WTC11 (cell line): ENCODE results near the gene BRSK2.

Experiments
- ESRRA ChIP-seq: sonication (generic); formaldehyde crosslinking; IDR thresholded peaks from 2 replicates; pipeline ENCODE4 v1.8.1; 2022; ENCODE audit warnings: mild to moderate bottlenecking, missing genetic modification reagents, borderline replicate concordance
- NFYB ChIP-seq: sonication (generic); formaldehyde crosslinking; conservative IDR thresholded peaks from 2 replicates; pipeline ENCODE4 v1.8.0; 2022; ENCODE audit warnings: low read depth, missing genetic modification reagents
- NR3C1 ChIP-seq: sonication (generic); formaldehyde crosslinking; conservative IDR thresholded peaks from 2 replicates; pipeline ENCODE4 v1.8.1; 2023; ENCODE audit warnings: low read depth, mild to moderate bottlenecking, missing genetic modification reagents
- RELA ChIP-seq: sonication (generic); formaldehyde crosslinking; IDR thresholded peaks from 2 replicates; pipeline ENCODE4 v1.8.1; 2022; ENCODE audit warnings: missing genetic modification reagents, mild to moderate bottlenecking, borderline replicate concordance
- TP53 ChIP-seq: sonication (generic); formaldehyde crosslinking; IDR thresholded peaks from 2 replicates; pipeline ENCODE4 v1.8.1; 2023; ENCODE audit warnings: mild to moderate bottlenecking, missing genetic modification reagents
- ZNF317 ChIP-seq: sonication (generic); formaldehyde crosslinking; IDR thresholded peaks from 2 replicates; pipeline ENCODE4 v1.8.1; 2023; ENCODE audit warnings: low read depth, mild to moderate bottlenecking, moderate library complexity, missing genetic modification reagents, borderline replicate concordance
- ZNF396 ChIP-seq: fragments of 250-450 bp; sonication (Bioruptor Pico); IDR thresholded peaks from 2 replicates; pipeline ENCODE4 v1.8.0; 2021; ENCODE audit warnings: mild to moderate bottlenecking, moderate library complexity, borderline replicate concordance
- TF ChIP-seq, protein P1 (sequence below): sonication (generic); formaldehyde crosslinking; IDR thresholded peaks from 2 replicates; pipeline ENCODE4 v1.8.1; 2022; ENCODE audit warnings: low read depth, missing genetic modification reagents, borderline replicate concordance
- TF ChIP-seq, protein P2 (sequence below): sonication (generic); formaldehyde crosslinking; IDR thresholded peaks from 2 replicates; pipeline ENCODE4 v1.8.1; 2023; ENCODE audit warnings: mild to moderate bottlenecking, moderate library complexity, missing genetic modification reagents
- TF ChIP-seq, protein P3 (sequence below): fragments of 200-600 bp; IDR thresholded peaks from 2 replicates; pipeline ENCODE4 v1.8.0; 2022; ENCODE audit warnings: antibody characterized with exemption
- TF ChIP-seq, protein P4 (sequence below): sonication (generic); formaldehyde crosslinking; IDR thresholded peaks from 2 replicates; pipeline ENCODE4 v1.8.0; 2022; ENCODE audit warnings: mild to moderate bottlenecking, missing genetic modification reagents
- TF ChIP-seq, protein P5 (sequence below): sonication (generic); formaldehyde crosslinking; IDR thresholded peaks from 2 replicates; pipeline ENCODE4 v1.8.1; 2022; ENCODE audit warnings: missing genetic modification reagents, borderline replicate concordance
- TF ChIP-seq, protein P6 (sequence below): sonication (generic); formaldehyde crosslinking; IDR thresholded peaks from 2 replicates; pipeline ENCODE4 v1.8.0; 2022; ENCODE audit warnings: mild to moderate bottlenecking, missing genetic modification reagents

DNA sequence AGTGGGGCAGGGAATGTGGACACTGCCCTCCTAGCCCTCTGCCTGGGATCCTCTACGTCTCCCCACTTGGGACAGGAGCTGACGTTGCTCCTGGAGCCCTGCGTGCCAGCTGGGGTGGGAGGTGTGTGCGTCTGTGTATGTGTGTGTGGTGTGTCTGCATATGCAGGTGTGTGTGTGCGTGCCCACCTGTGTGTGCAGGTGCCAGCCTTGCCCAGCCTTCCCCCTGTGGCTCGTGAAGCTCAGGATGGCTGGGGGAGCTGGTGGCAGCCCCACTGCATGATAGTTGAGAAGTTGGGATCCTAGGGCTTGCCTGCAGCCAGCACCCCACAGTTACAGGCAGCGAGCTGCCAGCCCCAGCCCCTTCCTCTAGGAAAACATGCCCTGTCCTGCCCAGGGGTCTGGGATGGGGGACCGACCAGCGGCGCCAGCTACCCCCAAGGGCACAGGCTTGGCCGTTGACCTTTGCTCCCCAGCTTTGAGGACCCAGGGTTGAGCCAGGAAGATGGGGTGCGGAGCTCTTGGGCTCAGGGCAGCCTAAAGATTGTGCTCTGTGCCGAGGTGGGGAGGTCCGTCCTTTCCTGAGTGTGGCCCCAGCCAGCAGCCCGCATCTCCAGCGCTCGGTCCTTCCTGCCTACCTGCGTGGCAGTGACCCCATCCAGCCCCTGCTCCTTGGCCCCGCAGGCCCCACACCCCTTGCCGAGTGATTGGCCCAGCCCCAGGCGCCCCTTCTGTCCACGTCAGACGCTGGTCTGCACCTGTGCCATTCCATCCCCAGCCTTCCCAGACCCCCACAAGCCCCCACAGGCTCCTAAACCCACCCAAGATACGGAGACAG lies 15.7 kb downstream of the BRSK2 start:
- TF ChIP-seq, protein P1, sequence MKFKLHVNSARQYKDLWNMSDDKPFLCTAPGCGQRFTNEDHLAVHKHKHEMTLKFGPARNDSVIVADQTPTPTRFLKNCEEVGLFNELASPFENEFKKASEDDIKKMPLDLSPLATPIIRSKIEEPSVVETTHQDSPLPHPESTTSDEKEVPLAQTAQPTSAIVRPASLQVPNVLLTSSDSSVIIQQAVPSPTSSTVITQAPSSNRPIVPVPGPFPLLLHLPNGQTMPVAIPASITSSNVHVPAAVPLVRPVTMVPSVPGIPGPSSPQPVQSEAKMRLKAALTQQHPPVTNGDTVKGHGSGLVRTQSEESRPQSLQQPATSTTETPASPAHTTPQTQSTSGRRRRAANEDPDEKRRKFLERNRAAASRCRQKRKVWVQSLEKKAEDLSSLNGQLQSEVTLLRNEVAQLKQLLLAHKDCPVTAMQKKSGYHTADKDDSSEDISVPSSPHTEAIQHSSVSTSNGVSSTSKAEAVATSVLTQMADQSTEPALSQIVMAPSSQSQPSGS, result no peak
- TF ChIP-seq NR3C1 (no peak), ZNF396 (CRISPR knock-in tag) (no peak), NFYB (CRISPR knock-in tag) (no peak), ZNF317 (CRISPR knock-in tag) (no peak), RELA (no peak), ESRRA (no peak), TP53 (no peak)
- TF ChIP-seq, protein P2, sequence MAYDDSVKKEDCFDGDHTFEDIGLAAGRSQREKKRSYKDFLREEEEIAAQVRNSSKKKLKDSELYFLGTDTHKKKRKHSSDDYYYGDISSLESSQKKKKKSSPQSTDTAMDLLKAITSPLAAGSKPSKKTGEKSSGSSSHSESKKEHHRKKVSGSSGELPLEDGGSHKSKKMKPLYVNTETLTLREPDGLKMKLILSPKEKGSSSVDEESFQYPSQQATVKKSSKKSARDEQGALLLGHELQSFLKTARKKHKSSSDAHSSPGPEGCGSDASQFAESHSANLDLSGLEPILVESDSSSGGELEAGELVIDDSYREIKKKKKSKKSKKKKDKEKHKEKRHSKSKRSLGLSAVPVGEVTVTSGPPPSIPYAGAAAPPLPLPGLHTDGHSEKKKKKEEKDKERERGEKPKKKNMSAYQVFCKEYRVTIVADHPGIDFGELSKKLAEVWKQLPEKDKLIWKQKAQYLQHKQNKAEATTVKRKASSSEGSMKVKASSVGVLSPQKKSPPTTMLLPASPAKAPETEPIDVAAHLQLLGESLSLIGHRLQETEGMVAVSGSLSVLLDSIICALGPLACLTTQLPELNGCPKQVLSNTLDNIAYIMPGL (CRISPR knock-in tag), result no peak
- TF ChIP-seq, protein P3, sequence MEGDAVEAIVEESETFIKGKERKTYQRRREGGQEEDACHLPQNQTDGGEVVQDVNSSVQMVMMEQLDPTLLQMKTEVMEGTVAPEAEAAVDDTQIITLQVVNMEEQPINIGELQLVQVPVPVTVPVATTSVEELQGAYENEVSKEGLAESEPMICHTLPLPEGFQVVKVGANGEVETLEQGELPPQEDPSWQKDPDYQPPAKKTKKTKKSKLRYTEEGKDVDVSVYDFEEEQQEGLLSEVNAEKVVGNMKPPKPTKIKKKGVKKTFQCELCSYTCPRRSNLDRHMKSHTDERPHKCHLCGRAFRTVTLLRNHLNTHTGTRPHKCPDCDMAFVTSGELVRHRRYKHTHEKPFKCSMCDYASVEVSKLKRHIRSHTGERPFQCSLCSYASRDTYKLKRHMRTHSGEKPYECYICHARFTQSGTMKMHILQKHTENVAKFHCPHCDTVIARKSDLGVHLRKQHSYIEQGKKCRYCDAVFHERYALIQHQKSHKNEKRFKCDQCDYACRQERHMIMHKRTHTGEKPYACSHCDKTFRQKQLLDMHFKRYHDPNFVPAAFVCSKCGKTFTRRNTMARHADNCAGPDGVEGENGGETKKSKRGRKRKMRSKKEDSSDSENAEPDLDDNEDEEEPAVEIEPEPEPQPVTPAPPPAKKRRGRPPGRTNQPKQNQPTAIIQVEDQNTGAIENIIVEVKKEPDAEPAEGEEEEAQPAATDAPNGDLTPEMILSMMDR, result no peak
- TF ChIP-seq, protein P4, sequence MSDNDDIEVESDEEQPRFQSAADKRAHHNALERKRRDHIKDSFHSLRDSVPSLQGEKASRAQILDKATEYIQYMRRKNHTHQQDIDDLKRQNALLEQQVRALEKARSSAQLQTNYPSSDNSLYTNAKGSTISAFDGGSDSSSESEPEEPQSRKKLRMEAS (CRISPR knock-in tag), result no peak
- TF ChIP-seq, protein P5, sequence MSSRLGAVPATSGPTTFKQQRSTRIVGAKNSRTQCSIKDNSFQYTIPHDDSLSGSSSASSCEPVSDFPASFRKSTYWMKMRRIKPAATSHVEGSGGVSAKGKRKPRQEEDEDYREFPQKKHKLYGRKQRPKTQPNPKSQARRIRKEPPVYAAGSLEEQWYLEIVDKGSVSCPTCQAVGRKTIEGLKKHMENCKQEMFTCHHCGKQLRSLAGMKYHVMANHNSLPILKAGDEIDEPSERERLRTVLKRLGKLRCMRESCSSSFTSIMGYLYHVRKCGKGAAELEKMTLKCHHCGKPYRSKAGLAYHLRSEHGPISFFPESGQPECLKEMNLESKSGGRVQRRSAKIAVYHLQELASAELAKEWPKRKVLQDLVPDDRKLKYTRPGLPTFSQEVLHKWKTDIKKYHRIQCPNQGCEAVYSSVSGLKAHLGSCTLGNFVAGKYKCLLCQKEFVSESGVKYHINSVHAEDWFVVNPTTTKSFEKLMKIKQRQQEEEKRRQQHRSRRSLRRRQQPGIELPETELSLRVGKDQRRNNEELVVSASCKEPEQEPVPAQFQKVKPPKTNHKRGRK (CRISPR knock-in tag), result no peak
- TF ChIP-seq, protein P6, sequence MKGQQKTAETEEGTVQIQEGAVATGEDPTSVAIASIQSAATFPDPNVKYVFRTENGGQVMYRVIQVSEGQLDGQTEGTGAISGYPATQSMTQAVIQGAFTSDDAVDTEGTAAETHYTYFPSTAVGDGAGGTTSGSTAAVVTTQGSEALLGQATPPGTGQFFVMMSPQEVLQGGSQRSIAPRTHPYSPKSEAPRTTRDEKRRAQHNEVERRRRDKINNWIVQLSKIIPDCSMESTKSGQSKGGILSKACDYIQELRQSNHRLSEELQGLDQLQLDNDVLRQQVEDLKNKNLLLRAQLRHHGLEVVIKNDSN (CRISPR knock-in tag), result no peak
